HUES6 (cell line): Measurements from ENCODE around the gene PAN3.
"Not testable (repeated sequence)": the region's sequence is repeated elsewhere in the genome, so short reads cannot be mapped to it uniquely, and the experiment has no call there.

Experiments
- H3K27ac ChIP-seq: 2 replicates; pipeline ENCODE4 v1.7.0; 2013; ENCODE audit warnings: low read depth, mild to moderate bottlenecking, low read length, inconsistent platforms
- H3K27me3 ChIP-seq: 2 replicates; pipeline ENCODE4 v1.6.1; 2013; ENCODE audit warnings: low read length; ENCODE audit not compliant: control insufficient read depth, insufficient read depth
- H3K36me3 ChIP-seq: 2 replicates; pipeline ENCODE4 v1.6.1; 2013; ENCODE audit warnings: low read length; ENCODE audit not compliant: control insufficient read depth, insufficient read depth
- H3K4me1 ChIP-seq: 2 replicates; pipeline ENCODE4 v1.6.1; 2013; ENCODE audit warnings: low read length; ENCODE audit not compliant: control insufficient read depth, insufficient read depth
- H3K4me3 ChIP-seq: 2 replicates; pipeline ENCODE4 v1.5.1; 2013; ENCODE audit warnings: low read depth, low read length
- H3K9ac ChIP-seq: one replicate; pipeline ENCODE4 v1.6.1; 2013; ENCODE audit warnings: mild to moderate bottlenecking, low read length
- H3K9me3 ChIP-seq: 2 replicates; pipeline ENCODE4 v1.6.1; 2013; ENCODE audit warnings: low read depth, low read length; ENCODE audit not compliant: control insufficient read depth, insufficient read depth

PAN3 gene, protein sequence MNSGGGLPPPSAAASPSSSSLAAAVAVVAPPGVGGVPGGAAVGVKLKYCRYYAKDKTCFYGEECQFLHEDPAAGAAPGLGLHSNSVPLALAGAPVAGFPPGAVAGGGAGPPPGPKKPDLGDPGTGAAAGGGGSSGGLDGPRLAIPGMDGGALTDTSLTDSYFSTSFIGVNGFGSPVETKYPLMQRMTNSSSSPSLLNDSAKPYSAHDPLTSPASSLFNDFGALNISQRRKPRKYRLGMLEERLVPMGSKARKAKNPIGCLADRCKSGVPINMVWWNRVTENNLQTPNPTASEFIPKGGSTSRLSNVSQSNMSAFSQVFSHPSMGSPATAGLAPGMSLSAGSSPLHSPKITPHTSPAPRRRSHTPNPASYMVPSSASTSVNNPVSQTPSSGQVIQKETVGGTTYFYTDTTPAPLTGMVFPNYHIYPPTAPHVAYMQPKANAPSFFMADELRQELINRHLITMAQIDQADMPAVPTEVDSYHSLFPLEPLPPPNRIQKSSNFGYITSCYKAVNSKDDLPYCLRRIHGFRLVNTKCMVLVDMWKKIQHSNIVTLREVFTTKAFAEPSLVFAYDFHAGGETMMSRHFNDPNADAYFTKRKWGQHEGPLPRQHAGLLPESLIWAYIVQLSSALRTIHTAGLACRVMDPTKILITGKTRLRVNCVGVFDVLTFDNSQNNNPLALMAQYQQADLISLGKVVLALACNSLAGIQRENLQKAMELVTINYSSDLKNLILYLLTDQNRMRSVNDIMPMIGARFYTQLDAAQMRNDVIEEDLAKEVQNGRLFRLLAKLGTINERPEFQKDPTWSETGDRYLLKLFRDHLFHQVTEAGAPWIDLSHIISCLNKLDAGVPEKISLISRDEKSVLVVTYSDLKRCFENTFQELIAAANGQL

DNA sequence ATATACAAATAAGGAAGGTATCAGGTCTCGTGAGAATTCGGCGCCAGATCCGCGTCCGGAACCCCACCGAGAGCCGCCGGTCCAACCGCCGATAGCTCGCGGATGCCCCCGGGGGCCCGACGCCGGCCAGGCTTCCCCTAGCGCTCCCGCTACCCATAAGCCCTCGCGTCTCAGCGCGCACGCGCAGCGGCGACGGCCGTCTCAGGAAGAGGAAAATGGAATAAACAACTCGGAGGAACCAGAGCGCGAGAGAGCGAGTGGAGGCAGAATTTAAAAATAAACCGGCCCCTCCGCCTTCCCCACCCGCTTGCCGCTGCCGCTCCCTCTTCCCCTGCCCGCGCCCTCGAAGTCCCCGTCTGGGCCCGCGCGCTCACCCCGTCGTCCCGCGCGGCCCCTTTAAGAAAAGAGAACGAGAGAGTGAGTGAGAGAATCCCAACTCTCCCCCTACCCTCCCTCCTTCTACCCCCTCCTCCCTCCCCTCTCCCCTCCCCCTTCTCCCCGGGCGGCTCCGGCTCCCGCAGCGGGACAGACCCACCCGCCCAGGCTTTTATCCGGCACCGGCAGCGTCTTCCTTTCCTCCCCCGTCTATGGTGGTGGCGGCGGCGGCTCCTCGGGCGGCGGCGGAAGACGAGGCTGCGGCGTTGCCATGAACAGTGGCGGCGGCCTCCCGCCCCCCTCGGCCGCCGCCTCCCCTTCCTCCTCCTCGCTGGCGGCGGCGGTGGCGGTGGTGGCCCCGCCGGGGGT lies at the start of gene PAN3:
Gene PAN3, plus strand, starts transcription at position 534 of the 744 bp plus-strand sequence. Its CDS starts 113 bp downstream, at position 647.
- Histone ChIP-seq H3K27me3 (no peaks in the 10 kb centered on the region), H3K4me3 (peak within 1 kb of the TSS; percentile 96), H3K9ac (peak within 1 kb of the TSS; percentile 91), H3K9me3 (no peaks in the 10 kb centered on the region), H3K27ac (peak within 1 kb of the TSS; percentile 96), H3K36me3 (no peaks in the 10 kb centered on the region), H3K4me1 (peaks cover 19% of the 10 kb centered on the region)

DNA sequence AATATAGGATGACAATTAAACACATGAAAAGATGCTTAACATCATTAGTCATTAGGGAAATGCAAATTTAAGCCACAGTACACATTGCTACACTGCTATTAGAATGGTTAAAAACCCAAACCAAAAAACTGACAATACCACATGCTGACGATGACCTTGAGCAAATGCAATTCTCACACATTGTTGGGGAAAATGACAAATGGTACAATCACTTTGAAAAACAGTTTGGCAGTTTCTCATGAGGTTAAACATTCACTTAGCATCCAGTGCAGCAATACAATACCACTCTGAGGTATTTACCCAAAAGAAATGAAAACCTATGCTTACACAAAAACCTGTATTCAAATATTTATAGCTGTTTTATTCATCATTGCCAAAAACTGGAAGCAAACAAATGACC lies 49.3 kb upstream of the PAN3 start:
- no peak overlapping the region for H3K4me3 ChIP-seq
- no peaks in the 10 kb centered on the region for H3K9me3 ChIP-seq
- no peaks in the 10 kb centered on the region for H3K4me1 ChIP-seq
- H3K9ac ChIP-seq, result no peak overlapping the region
- H3K36me3 ChIP-seq, result no peaks in the 10 kb centered on the region
- H3K27ac ChIP-seq, result no peak overlapping the region
- H3K27me3 ChIP-seq, result no peaks in the 10 kb centered on the region

DNA sequence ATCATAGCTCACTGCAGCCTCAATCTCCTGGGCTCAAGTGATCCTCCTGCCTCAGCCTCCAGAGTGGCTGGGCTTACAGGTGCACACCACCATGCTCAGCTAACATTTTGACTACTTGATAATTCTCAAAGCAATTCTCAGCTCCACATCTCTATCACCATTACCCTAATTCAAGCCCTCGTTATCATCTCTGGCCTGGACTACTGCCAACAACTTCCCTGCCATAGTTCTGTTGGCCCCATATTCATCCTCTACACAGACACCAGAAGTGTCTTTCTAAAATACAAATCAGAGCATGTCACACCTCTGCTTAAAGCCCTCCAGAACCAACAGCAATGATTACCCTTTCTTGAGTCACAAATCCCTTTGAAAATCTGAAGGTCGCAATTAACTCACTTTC lies 45.9 kb upstream of the PAN3 start:
- H3K9me3 ChIP-seq, result no peaks in the 10 kb centered on the region
- H3K4me3 ChIP-seq, result no peak overlapping the region
- H3K27ac ChIP-seq, result no peak overlapping the region
- H3K9ac ChIP-seq, result no peak overlapping the region
- H3K4me1 ChIP-seq, result no peaks in the 10 kb centered on the region
- H3K27me3 ChIP-seq, result peaks cover 11% of the 10 kb centered on the region
- no peaks in the 10 kb centered on the region for H3K36me3 ChIP-seq

DNA sequence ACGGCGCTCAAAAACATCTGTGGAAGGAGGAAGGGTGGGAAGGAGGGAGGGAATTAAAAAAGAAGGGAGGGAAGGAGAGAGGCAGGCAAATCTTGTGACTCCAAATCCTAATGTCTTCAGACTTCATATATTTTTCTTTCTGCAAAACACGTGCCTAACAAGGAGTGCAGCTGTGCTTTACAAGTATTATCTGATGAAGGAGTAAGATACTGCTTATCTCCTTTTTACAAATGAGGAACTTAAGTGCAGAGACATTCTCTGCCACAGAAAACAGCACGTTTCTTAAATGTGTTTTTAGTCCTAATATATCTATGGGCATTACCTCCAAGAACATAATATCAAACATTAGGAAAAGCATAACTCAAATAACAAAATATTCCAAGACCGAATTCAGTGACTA lies 44.5 kb upstream of the PAN3 start:
- Histone ChIP-seq H3K27me3 (peaks cover 24% of the 10 kb centered on the region), H3K36me3 (no peaks in the 10 kb centered on the region), H3K9ac (no peak overlapping the region), H3K4me3 (no peak overlapping the region), H3K9me3 (peaks cover 6% of the 10 kb centered on the region; the same call in 1 of the 2 replicates), H3K4me1 (no peaks in the 10 kb centered on the region), H3K27ac (no peak overlapping the region)

DNA sequence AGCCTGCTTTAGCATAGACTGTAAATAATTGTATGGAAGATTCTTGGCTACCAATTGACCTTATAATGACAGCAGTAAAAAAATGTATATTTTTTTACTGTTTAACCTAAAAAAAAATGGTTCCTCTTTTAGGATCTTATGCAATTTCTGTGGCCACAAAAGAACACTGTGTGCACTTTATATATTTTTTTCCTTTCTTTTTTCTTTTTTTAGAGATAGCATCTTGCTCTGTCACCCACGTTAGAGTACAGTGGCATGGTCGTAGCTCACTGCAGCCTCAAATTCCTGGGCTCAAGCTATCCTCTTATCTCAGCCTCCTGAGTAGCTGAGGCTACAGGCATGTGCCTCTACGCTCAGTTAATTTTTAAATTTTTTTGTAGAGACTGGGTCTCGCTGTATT lies 44.0 kb upstream of the PAN3 start:
- no peaks in the 10 kb centered on the region for H3K36me3 ChIP-seq
- no peak overlapping the region for H3K27ac ChIP-seq
- H3K9me3 ChIP-seq, result peaks cover 6% of the 10 kb centered on the region; the same call in 1 of the 2 replicates
- no peak overlapping the region for H3K4me3 ChIP-seq
- H3K9ac ChIP-seq, result no peak overlapping the region
- H3K27me3 ChIP-seq, result peaks cover 28% of the 10 kb centered on the region
- no peaks in the 10 kb centered on the region for H3K4me1 ChIP-seq

DNA sequence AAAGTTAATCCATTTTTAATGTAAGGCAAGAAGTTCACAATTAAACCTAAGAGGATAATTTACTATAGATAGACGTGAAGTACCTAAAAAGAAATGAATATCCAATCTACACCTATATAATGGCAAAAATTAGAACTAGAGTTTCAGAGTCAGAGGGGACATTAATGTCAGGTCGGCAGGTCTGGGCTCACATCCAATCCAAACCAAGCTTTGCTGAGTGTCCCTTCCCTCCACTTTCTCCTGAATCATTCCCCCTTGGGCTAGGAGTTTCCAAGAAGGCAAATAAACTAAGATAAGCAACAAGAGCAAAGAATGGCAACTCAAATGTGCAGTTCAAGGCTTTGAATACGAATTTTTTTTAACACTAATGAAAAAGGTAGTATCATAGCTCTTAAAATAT lies 40.8 kb upstream of the PAN3 start:
- Histone ChIP-seq H3K36me3 (no peaks in the 10 kb centered on the region), H3K27me3 (peaks cover 60% of the 10 kb centered on the region), H3K4me3 (no peak overlapping the region), H3K4me1 (0 out of 2 replicates have a peak, but pooled peaks cover 5% of the 10 kb centered on the region), H3K9ac (no peak overlapping the region), H3K27ac (no peak overlapping the region), H3K9me3 (peaks cover 6% of the 10 kb centered on the region; the same call in 1 of the 2 replicates)

DNA sequence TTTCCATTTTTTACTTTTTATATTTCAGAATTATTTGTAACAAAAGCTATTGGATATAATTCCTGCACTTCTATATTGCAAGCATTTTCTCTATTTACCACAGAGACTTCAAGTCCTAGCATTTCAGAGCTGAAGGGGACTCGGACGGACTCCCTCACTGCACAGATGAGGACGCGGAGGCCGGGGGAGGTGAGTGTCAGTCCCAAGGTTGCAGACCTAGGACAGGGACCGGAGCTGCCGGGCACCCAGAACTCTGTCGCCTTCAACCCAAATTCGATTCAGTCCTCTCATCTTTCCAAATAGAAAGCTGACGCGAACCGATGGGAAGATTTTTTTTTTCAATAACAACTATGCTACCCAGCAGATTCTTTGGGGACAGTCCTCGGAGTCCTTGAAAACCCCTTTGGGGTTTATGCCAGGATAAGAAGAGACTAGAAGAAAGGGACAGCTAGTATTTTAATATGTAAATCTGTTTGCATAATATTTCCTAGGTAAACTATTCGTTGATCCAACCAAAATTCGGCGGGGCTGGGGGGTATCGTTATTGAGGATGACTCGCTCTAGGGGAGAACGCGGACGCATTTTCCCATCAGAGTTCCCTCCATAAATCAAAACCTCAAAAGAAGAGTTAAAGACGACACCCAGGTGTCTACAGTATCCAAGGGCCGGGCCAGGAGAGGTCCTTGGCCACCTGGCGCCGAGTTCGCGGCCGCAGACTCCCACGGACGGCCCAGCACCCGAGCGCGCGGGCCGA lies 38.8 kb upstream of the PAN3 start:
- Histone ChIP-seq H3K27me3 (peaks cover 71% of the 10 kb centered on the region), H3K4me1 (0 out of 2 replicates have a peak, but pooled peaks cover 5% of the 10 kb centered on the region), H3K9me3 (peaks cover 6% of the 10 kb centered on the region; the same call in 1 of the 2 replicates), H3K4me3 (peak overlapping the region; percentile 74), H3K36me3 (no peaks in the 10 kb centered on the region), H3K9ac (peak overlapping the region; percentile 55), H3K27ac (no peak overlapping the region)

DNA sequence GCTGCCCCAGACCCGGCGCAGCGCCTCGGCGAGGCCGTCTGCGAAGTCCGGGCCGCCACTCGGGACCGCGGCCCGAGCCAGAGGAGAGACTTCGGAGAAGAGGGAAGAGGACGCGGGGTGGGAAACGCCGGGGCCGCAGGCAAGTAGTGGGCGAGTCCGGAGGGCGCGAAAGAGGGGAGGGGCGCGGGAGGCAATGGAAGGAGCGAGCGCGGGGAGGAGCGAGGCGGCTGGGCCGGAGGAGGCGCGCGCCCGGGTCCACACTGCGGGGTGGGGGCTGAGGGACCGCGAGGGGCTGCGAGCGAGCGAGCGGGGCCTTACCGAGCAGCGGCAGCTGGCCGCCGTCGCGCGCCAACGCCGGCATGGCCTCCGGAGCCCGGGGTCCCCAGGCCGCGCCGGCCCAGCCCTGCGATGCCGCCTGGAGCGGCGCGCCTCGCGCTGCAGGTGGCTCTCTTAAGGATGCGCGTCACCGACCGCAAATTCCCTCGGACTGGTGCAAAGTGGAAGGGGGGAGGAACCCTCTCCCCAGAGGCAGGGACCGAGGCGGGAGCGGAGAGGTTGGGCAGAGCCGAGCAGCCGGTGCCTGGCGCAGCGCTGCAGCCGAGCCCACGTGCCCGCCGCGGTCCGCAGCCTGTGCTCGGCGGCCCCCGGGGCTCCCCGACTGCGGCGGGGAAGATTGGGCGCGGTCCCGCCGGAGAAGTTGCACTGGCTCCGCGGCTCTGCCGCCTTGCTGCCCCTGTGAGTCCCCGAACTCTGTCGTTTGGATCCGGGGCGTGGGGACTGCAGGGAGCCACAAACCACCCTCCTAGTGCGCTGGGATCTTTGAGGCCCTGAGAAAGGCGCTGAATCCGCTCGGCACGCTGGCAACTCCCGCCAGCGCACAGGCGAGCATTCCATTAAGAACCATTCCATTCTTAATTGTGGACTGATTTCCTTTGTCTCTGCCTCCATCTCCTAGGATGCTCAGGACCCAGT lies 37.9 kb upstream of the PAN3 start, which contains the start of gene FLT3:
Gene FLT3, minus strand, starts transcription at position 427 of the 972 bp plus-strand sequence. Its CDS starts 66 bp downstream, at position 361.
- Histone ChIP-seq H3K4me3 (peak within 1 kb of the TSS; percentile 74), H3K27ac (no peak within 1 kb of the TSS), H3K4me1 (0 out of 2 replicates have a peak, but pooled peaks cover 5% of the 10 kb centered on the region), H3K36me3 (no peaks in the 10 kb centered on the region), H3K9me3 (peaks cover 6% of the 10 kb centered on the region; the same call in 1 of the 2 replicates), H3K27me3 (peaks cover 71% of the 10 kb centered on the region), H3K9ac (peak within 1 kb of the TSS; percentile 55)

DNA sequence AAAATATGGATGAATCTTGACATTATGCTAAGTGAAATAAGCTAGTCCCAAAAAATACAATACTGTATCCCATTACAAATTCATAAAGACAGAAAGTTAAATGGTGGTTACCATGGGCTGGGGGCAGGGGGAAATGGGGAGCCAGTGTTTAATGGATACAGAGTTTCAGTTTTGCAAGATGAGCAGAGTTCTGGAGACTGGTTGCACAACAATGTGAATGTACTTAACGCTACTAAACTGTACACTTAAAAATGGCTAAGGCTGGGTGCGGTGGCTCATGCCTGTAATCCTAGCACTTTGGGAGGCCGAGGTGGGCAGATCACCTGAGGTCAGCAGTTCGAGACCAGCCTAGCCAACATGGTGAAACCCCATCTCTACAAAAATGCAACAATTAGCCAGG lies 36.5 kb upstream of the PAN3 start:
- peaks cover 65% of the 10 kb centered on the region for H3K27me3 ChIP-seq
- not testable (repeated sequence) for H3K4me3 ChIP-seq, H3K36me3 ChIP-seq, H3K4me1 ChIP-seq, H3K9me3 ChIP-seq, H3K9ac ChIP-seq, H3K27ac ChIP-seq
